ENCODE measurements around the gene PRKCE. TPM values are rescaled to one million over a fixed set of nuclear protein-coding genes. Genes with fewer than 3 reads are reported as not detected.

The PRKCE gene
- total RNA-seq, 1 donor from 2014 or later: 2.4 TPM

- no peak for DNase-seq (ENCODE audit: low read depth)
Observed at GRCh38 chr2:46158661-46159060, 507.2 kb downstream of the PRKCE start.

- no peak for DNase-seq (ENCODE audit: low read depth)
Observed at GRCh38 chr2:46160326-46160725, 508.9 kb downstream of the PRKCE start.

GRCh38 chr2:46161315-46161714 is 509.8 kb downstream of the PRKCE start:
- no peak for DNase-seq (ENCODE audit: low read depth)

GRCh38 chr2:46161911-46162310 is 510.4 kb downstream of the PRKCE start:
- no peak for DNase-seq (ENCODE audit: low read depth)

- no peak for DNase-seq (ENCODE audit: low read depth)
Observed at GRCh38 chr2:46162329-46163097, 511.0 kb downstream of the PRKCE start.

- DNase-seq (ENCODE audit: low read depth): no peak
Observed at GRCh38 chr2:46163098-46163430, 511.6 kb downstream of the PRKCE start.

GRCh38 chr2:46163804-46164528 is 512.5 kb downstream of the PRKCE start:
- DNase-seq (ENCODE audit: low read depth): no peak

GRCh38 chr2:46164529-46165301 is 513.2 kb downstream of the PRKCE start:
- DNase-seq (ENCODE audit: low read depth): peak; percentile 89

GRCh38 chr2:46165916-46166315 is 514.4 kb downstream of the PRKCE start:
- no peak for DNase-seq (ENCODE audit: low read depth)

GRCh38 chr2:46167406-46167805 is 515.9 kb downstream of the PRKCE start:
- no peak for DNase-seq (ENCODE audit: low read depth)

- no peak for DNase-seq (ENCODE audit: low read depth)
Observed at GRCh38 chr2:46167924-46168323, 516.4 kb downstream of the PRKCE start.

GRCh38 chr2:46169467-46169866 is 518.0 kb downstream of the PRKCE start:
- DNase-seq (ENCODE audit: low read depth): no peak

- no peak for DNase-seq (ENCODE audit: low read depth)
Observed at GRCh38 chr2:46170026-46170425, 518.6 kb downstream of the PRKCE start.

GRCh38 chr2:46170611-46171350 is 519.3 kb downstream of the PRKCE start:
- DNase-seq (ENCODE audit: low read depth): no peak

GRCh38 chr2:46171411-46171953 is 520.0 kb downstream of the PRKCE start:
- no peak for DNase-seq (ENCODE audit: low read depth)

- no peak for DNase-seq (ENCODE audit: low read depth)
Observed at GRCh38 chr2:46171996-46172546, 520.6 kb downstream of the PRKCE start.

- no peak for DNase-seq (ENCODE audit: low read depth)
Observed at GRCh38 chr2:46173030-46173429, 521.6 kb downstream of the PRKCE start.

- DNase-seq (ENCODE audit: low read depth): no peak
Observed at GRCh38 chr2:46173636-46174250, 522.3 kb downstream of the PRKCE start.

- no peak for DNase-seq (ENCODE audit: low read depth)
Observed at GRCh38 chr2:46174345-46175170, 523.1 kb downstream of the PRKCE start.
